CD4-positive, alpha-beta T cell treated with Interleukin-15 for 1 hour (primary cell): ENCODE data around the gene SPSB2.
A peak's percentile ranks its signal among the peaks of the same experiment; 100 is the strongest.

Source experiments
- DNase-seq: peaks from one replicate; pipeline ENCODE4 v3.0.0-alpha.2; 2020

Gene SPSB2

DNA sequence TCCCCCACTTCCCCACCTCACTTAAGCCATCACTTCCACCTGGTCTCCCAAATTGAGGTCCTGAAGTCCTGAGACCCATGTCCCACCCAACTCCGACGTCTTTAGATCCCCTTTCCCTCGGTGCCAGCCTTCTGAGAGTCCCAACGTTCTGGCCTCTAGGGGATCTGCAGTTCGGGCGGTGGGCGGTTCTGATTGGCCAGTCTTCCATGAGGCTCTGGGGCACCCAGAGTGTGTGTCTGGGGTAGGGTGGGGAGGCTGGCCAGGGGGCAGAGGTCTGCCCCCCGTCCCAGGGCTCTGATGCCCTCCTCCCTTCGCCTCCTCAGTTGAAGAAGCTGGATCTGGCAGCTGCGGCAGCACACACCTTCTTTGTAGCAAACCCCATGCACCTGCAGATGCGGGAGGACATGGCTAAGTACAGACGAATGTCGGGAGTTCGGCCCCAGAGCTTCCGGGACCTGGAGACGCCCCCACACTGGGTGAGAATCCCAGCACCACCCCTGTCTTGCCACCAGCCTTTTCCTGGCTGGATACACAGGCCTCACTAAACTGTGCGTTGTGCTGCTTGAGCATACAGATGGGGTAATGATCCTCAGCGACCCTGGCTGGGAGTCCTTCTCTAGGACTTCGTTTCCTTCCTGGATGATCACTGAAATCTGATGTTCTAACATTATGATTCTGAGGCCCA, 43.4 kb downstream of the SPSB2 start:
- no peak for DNase-seq

DNA sequence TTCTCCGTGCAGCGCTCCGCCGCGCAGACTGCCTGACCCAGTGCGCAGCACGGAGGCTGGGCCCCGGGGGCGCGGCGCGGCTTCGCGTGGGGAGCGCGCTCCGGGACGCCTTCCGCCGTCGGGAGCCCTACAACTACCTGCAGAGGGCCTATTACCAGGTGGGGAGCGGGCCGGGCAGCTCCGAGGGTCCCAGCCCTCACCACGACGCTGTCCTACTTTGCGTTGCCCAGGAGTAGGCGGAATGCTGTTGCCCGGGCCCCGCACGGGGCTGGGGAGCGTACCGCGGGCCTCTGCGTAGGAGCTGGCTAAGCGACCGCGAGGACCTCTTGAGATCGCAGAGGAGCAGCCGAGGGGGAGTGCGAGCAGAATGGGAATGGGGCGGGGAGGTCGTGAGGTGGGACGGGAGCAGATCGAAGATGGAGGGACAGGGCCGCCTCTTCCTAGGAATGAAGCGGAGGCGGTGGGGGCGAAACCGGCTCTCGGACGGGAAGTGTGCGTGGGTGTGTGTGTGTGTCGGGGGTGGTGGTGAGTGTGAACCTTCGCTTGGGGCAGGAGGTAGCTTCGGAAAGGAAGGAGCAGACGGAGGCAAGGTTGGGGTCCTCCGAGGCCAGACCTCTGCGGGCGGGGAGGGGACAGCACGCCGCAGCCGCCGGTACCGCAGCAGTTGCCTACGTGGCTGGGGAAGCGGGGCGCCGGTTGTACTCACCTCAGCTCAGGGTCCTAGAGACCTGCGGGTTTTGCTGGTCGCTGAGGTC, 44.1 kb downstream of the SPSB2 start:
- DNase-seq = no peak

DNA sequence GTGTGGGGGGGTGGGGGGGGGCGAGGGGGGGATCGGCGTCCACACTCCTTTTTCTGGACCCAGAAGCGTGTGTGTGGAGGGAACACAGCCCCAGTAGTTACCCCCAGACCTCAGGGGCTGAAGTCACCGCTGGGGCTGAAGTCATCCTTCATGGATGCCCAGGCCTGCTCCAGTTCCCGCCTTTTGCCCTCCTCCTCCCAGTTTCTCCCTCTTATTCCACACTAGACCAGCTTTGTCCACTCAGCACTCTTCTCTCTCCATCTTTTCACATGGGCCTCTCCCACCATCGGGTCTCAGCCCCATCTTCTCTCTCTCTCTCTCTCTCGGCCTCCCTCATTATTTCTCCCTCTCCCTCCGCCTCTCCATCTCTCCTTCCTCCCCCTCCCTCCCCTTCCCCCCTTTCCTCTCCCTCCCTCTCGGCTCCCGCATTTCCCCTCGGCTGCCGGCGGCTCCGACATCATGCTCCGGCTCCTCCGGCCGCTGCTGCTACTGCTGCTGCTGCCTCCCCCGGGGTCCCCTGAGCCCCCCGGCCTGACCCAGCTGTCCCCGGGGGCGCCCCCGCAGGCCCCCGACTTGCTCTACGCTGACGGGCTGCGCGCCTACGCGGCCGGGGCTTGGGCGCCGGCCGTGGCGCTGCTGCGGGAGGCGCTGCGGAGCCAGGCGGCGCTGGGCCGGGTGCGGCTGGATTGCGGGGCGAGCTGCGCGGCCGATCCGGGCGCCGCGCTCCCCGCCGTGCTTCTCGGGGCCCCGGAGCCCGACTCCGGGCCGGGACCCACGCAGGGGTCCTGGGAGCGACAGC, 44.9 kb downstream of the SPSB2 start, which contains the start of gene P3H3:
Gene P3H3 (plus strand): TSS at position 426 of the 799 bp plus-strand sequence. CDS start 34 bp downstream, at position 460.
- DNase-seq = no peak

DNA sequence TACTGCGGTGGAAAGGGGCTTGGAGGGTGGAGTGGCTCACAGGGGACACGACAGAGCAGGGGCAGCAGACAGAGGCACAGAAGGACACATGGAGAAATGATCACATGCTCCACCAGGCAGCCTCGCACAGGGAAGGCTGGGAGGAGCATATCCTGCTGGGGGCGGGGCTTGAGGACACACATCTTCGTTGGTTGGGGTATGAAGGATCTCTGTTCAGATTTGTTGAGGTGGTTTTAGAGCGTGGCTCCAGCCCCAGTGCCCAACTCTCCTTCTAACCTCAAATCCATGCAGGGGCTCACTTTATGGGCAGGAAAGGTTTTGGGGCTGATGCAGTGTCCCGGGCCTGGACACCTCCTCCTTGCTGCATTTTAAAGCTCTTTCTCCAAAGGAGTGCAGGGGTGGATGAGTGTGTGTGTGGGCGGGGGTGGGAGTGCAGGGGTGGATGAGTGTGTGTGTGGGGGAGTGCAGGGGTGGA, 45.6 kb downstream of the SPSB2 start:
- DNase-seq = peak; percentile 38

DNA sequence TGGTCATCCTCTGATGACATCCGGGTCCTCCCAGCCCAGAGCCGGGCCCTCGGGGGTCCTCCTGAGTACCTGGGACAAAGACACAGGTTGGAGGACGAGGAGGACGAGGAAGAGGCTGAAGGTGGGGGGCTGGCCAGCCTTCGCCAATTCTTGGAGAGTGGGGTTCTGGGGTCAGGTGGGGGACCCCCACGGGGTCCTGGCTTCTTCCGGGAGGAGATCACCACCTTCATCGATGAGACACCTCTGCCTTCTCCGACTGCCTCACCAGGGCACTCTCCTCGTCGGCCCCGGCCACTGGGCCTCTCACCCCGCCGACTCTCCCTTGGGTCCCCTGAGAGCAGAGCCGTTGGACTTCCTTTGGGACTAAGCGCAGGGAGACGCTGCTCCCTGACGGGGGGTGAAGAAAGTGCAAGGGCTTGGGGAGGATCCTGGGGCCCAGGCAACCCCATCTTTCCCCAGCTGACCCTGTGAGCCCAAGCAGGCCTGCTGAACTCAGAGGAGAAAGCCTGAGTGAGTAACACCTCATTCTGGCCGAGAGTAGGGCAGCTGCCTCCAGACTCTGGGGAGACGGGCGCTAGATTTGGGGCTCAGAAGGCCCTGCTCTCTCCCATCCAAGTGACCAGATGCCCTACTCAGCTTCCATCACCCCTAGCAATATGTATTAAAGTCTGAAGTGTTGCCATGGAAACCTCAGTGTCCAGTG, 46.2 kb downstream of the SPSB2 start:
- no peak for DNase-seq

DNA sequence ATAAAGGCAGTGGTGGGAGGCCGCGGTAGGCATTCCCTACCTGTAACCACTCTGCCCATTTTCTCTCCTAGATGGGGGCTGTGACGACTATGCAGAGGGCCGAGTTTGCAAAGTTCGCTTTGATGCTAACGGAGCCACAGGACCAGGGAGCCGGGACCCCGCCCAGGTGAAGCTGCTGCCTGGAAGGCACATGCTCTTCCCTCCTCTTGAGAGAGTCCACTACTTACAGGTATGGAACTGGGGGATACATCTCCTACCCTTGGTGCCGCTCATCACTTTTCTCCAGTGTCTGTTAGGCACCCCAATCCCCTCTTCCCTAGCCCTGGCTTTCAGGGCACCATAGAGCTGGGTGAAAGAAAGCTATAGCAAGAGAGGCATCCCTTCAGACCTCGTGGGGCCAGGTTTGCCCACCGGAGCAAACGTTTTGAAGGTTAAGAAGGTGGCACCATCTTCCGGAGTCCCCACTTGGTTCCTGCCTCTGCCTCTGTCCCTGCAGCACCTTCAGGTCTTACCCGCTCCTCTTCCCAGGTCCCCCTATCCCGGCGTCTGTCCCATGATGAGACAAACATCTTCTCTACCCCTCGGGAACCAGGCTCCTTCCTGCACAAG, 46.9 kb downstream of the SPSB2 start:
- DNase-seq = no peak

DNA sequence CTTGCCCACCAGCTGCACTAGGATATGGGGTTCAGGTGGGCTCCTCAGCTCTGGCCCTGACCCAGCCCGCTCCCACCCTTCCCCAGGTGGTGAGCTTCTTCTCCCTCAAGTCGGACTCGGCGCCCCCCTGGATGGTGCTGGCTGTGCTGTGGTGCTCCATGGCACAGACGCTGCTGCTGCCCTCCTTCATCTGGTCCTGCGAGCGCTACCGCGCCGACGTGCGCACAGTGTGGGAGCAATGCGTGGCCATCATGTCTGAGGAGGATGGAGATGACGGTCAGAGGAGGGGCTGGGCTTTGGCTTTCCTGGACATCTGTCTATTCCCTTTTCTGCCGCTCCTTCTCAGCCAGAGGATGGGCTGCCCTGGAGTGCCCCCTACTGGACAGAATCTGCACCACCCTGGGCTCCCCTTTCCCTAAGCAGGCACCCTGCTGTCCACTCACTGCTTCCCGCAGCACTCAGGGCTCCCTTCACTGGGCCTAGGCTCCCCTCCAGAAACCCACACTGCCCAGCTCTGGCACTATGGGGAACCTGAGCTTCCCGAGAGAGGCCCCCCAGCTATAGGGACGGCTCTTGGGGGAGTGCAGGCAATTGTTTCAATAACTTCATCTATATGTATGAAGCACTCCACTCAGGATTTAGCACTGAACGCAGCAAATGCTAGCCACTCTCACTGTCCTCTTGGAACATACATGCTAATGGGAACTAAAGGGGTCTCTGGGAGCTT, 47.5 kb downstream of the SPSB2 start:
- DNase-seq = peak; percentile 74

DNA sequence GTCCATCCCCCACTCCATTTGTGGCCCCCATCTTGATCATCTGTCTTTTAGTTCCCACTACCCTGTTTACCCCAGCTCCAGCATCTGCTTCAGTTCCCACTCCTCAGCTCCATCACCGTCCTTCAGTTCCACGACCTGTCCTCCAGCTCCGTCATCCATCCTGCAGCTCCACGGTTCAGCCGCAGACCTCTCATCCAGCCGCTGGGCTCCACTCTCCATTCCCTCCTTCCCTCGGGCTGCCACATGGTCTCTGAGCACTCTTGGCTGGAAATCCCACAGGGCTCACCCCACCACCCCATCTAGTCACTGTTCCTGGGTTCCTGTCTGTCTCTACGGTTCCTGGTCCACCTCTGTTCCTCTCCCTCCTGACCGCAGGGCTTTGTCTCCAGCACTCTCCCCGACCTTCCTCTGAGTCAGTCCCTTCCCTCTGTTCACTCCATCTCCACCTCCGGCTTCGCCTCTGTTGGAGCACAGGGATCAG, 48.2 kb downstream of the SPSB2 start:
- no peak for DNase-seq

DNA sequence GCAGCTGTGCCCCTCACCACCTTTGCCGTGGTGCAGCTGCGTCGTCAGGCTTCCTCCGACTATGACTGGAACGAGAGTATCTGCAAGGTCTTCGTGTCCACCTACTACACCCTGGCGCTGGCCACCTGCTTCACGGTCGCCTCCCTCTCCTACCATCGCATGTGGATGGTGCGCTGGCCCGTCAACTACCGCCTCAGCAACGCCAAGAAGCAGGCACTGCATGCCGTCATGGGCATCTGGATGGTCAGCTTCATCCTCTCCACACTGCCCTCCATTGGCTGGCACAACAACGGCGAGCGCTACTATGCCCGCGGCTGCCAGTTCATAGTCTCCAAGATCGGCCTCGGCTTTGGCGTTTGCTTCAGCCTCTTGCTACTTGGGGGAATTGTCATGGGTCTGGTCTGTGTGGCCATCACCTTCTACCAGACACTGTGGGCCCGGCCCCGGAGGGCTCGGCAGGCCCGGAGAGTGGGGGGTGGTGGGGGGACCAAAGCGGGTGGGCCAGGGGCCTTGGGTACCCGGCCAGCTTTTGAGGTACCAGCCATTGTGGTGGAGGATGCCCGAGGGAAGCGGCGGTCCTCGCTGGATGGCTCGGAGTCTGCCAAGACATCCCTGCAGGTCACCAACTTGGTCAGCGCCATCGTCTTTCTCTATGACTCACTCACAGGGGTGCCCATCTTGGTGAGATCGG, 48.9 kb downstream of the SPSB2 start:
- DNase-seq = no peak

DNA sequence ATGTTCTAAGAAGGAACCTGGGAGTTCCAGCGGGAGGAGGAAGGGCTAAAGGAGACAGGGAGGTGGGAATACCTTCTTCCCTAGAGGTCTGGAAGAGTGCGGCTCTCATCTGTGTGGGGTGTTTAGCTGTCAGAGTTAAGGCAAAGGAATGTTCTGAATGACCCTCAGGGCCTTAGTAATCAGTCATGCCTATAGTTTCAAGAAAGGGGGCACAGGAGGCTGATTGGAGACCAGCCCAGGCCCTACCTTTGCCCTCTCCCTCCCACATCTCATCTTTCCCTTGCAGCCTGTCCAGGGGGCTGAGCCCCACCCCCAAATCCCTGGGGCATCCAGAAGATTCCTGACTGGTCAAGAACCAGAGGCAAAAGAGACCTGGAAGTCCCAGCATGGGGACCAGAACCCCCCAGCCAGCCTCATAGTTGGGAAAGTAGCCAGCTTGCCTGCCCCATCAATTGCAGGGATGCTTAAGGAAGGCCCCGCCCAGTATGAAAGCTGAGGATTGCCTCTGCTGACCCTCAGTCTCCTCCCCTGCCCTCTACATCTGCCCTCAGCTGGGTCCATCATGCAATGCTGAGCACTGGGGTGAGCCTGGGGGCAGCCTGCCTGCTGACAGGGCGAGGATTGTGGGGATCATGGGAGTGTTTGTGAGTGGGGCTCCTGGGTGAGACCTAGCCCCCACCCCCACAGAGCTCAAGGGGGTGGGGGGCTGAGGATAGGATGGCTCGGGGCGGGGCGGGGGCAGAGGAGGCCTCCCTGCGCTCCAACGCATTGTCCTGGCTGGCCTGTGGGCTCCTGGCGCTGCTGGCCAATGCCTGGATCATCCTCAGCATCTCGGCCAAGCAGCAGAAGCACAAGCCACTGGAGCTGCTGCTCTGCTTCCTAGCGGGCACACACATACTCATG, 49.7 kb downstream of the SPSB2 start:
- DNase-seq = no peak

DNA sequence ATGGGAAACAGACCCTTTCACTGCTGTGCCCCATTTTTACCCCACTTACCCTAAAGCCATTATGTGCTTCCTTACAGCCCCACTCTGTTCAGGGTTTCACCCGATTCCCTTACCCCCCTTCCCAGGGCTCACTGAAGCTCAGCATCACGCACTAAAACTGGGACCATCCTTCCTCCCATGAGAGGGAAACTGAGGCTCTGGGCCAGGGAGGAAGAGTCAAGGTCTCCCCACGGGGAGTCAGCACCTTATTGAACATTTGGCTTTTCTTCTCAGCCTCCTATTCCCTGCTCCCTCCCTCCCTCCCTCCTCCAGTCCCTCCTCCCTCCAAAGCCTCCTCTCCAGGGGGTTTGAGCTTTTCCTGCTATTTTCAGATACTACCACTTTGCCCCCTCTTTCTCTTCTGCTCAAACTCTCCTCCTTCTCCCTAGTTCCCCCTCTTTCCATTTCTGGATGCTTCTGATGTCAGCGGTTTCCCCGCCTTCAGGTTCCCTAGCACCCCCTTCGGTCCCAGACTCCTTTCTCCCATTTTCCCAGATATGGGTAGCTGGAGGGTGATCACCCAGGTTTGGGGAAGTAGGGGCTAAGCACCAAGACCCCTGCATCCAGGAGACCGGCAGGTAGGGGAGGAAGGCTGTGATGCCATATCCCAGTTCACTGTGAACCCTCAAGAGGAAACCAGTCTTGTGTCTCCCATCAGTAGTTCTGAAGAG, 50.5 kb downstream of the SPSB2 start:
- DNase-seq = no peak

DNA sequence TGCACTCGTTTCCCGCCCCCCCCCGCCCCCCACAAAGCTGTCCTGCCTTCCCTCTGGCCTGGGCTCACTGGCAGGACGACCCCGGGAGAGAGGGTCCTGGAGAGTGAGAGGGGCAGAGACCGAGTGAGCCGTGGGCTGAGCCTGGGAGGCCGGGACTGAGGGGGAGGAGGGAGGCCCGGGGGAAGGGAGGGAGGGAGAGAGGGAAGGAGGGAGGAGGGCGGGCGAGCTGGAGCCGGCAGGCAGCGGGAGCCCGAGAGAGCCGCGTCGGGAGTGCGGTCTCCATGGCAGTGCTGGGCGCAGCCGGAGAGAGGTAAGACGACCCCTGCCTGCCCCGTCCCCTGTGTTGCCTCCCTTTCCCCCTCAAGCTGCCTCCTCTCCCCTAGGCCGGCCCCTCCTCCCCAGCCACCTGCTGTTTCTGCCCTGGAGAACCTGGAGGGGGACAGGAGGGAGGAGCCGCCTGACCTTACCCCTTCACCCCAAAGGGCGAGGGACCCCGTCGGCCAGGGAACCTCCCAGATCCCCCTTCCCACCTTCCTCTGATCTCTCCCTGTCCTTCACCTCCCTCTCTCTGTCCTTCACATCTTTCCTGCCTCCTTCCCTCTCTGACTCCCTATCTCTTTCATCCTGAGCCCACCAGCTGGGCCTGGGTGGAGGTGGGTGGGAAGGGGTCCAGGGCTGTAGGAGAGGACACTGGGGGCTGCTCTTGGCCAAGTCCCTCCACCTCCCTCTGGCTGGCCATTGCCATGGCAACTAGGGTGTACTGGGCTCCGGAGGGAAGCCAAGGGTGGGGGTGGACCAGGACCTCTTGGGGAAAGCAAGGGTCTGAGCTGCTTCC, 51.3 kb downstream of the SPSB2 start, which contains the start of gene GPR162:
Gene GPR162 (plus strand): TSS at position 231 of the 835 bp plus-strand sequence. CDS start 2,078 bp downstream, outside the sequence.
- no peak for DNase-seq
